Osteocyte (in vitro differentiated cells): ENCODE results near the gene GATD1. TPM values are rescaled to one million over a fixed set of nuclear protein-coding genes. Genes with fewer than 3 reads are reported as not detected.
A peak's percentile ranks its signal among the peaks of the same experiment; 100 is the strongest.

ENCODE experiments used
- DNase-seq: peaks from one replicate; pipeline ENCODE4 v3.0.0; 2021; ENCODE audit warnings: mixed read lengths; ENCODE audit not compliant: unreplicated experiment; ENCODE audit errors: extremely low spot score
- H3K27ac Mint-ChIP-seq: one replicate; pipeline ENCODE4 v1.8.0; 2021; ENCODE audit warnings: mild to moderate bottlenecking, mixed read lengths; ENCODE audit not compliant: unreplicated experiment
- H3K27me3 Mint-ChIP-seq: one replicate; pipeline ENCODE4 v1.8.0; 2021; ENCODE audit warnings: mixed read lengths; ENCODE audit not compliant: unreplicated experiment
- H3K36me3 Mint-ChIP-seq: one replicate; pipeline ENCODE4 v1.8.0; 2021; ENCODE audit warnings: mixed read lengths; ENCODE audit not compliant: unreplicated experiment
- H3K4me1 Mint-ChIP-seq: one replicate; pipeline ENCODE4 v1.8.0; 2021; ENCODE audit warnings: mixed read lengths; ENCODE audit not compliant: unreplicated experiment
- H3K4me3 Mint-ChIP-seq: one replicate; pipeline ENCODE4 v1.8.0; 2021; ENCODE audit warnings: mild to moderate bottlenecking, moderate library complexity, mixed read lengths; ENCODE audit not compliant: unreplicated experiment
- H3K9me3 Mint-ChIP-seq: one replicate; pipeline ENCODE4 v1.8.0; 2021; ENCODE audit warnings: mixed read lengths; ENCODE audit not compliant: unreplicated experiment
- total RNA-seq: library from RNA; stranded (reverse); gene quantifications from 2 replicates; pipeline ENCODE4 v1.2.1, GENCODE V29; 2021
- TF ChIP-seq, protein P1 (sequence below): fragments of 200-600 bp; sonication (generic); IDR thresholded peaks from 2 replicates; pipeline ENCODE4 v1.5.0; 2021; ENCODE audit warnings: antibody characterized with exemption, mild to moderate bottlenecking, moderate library complexity

The GATD1 gene
- total RNA-seq, 1 donor from 2014 or later: 79.1 TPM

DNA sequence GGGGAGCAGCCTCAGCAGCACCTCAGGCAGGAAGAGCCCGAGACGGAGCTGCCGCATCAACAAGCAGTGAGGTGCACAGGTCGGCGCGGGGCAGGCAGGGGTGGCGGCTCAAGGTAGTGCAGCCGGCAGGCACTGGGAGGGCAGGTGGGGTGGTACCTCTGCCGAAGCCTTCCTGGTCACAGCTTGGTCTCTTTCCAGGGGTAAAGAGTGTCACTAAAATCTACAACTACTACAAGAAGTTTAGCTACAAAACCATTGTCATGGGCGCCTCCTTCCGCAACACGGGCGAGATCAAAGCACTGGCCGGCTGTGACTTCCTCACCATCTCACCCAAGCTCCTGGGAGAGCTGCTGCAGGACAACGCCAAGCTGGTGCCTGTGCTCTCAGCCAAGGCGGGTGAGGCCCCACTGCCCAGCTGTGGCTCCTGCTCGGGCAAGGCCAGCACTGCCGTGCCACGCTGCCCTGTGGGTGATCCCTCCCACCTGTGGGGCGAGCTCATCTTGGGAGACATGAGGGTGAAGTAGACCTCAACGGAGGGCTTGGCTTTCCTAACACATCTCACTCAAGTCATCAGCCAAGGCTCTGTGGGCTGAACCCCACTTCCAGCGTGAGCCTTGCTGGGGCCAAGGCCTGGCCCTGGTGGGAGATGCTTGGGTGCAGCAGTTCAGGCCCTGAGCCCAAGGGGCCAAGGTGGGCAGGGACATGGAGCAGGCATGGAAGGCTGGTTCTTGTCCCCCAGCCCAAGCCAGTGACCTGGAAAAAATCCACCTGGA is 13.6 kb downstream of the GATD1 start:
- no peak for DNase-seq

GRCh38 chr11:763073-763463 is 14.2 kb downstream of the GATD1 start:
- TF ChIP-seq, protein P1, sequence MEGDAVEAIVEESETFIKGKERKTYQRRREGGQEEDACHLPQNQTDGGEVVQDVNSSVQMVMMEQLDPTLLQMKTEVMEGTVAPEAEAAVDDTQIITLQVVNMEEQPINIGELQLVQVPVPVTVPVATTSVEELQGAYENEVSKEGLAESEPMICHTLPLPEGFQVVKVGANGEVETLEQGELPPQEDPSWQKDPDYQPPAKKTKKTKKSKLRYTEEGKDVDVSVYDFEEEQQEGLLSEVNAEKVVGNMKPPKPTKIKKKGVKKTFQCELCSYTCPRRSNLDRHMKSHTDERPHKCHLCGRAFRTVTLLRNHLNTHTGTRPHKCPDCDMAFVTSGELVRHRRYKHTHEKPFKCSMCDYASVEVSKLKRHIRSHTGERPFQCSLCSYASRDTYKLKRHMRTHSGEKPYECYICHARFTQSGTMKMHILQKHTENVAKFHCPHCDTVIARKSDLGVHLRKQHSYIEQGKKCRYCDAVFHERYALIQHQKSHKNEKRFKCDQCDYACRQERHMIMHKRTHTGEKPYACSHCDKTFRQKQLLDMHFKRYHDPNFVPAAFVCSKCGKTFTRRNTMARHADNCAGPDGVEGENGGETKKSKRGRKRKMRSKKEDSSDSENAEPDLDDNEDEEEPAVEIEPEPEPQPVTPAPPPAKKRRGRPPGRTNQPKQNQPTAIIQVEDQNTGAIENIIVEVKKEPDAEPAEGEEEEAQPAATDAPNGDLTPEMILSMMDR: no peak
- no peak overlapping the region for H3K4me3 Mint-ChIP-seq
- peaks cover 7% of the 10 kb centered on the region for H3K4me1 Mint-ChIP-seq
- peaks cover 21% of the 10 kb centered on the region for H3K36me3 Mint-ChIP-seq
- no peaks in the 10 kb centered on the region for H3K27me3 Mint-ChIP-seq
- no peak for DNase-seq
- H3K27ac Mint-ChIP-seq: peak overlapping the region; percentile 29
- H3K9me3 Mint-ChIP-seq: no peaks in the 10 kb centered on the region

More for the DNA sequence above, 13.6 kb downstream of the GATD1 start:
- no peaks in the 10 kb centered on the region for H3K27me3 Mint-ChIP-seq
- no peaks in the 10 kb centered on the region for H3K9me3 Mint-ChIP-seq
- H3K4me3 Mint-ChIP-seq: no peak overlapping the region
- H3K36me3 Mint-ChIP-seq: peaks cover 19% of the 10 kb centered on the region
- no peak overlapping the region for H3K27ac Mint-ChIP-seq
- TF ChIP-seq, protein P1: no peak
- H3K4me1 Mint-ChIP-seq: peaks cover 7% of the 10 kb centered on the region

DNA sequence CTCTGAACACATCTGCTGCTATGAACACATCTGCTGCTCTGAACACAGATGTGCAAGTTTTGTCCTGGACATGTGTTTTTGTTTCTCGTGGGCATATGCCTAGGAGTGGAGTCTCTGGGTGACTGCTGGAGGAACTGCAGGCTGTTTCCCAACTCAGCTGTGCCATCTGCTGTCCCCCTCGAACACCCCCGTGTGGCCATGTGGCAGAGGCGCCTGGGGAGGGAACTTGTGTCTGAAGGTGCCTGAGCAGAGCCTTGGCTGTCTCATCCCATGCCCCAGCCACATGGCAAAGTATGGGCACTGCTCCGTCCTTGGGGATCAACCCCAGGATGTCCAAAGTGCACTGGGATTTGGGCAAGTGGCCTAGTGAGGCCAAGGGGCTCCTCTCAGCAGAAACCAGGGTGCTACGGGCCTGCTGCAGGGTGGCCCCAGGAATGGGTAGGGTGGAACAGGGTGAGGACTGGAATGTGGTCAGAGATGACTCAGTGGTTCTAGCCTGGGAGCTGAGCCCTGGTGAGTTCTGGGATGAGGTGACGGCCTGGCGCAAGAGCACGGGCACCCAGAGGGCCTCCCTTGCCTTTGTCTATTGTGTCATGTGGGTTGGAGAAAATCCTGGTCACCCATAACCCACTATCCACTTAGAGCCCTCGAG is 14.7 kb downstream of the GATD1 start:
- no peak for DNase-seq
- TF ChIP-seq, protein P1: no peak
- peaks cover 23% of the 10 kb centered on the region for H3K36me3 Mint-ChIP-seq
- H3K27ac Mint-ChIP-seq: peak overlapping the region; percentile 29
- peaks cover 7% of the 10 kb centered on the region for H3K4me1 Mint-ChIP-seq
- H3K4me3 Mint-ChIP-seq: no peak overlapping the region
- no peaks in the 10 kb centered on the region for H3K27me3 Mint-ChIP-seq
- no peaks in the 10 kb centered on the region for H3K9me3 Mint-ChIP-seq

GRCh38 chr11:761526-762108 is 15.7 kb downstream of the GATD1 start:
- Mint-ChIP-seq H3K27ac (no peak overlapping the region), H3K36me3 (peaks cover 30% of the 10 kb centered on the region), H3K27me3 (no peaks in the 10 kb centered on the region), H3K4me1 (peaks cover 7% of the 10 kb centered on the region), H3K9me3 (no peaks in the 10 kb centered on the region), H3K4me3 (no peak overlapping the region)
- no peak for DNase-seq
- TF ChIP-seq, protein P1: no peak

GRCh38 chr11:760236-760635 is 17.1 kb downstream of the GATD1 start:
- Mint-ChIP-seq H3K4me3 (no peak overlapping the region), H3K27me3 (no peaks in the 10 kb centered on the region), H3K9me3 (no peaks in the 10 kb centered on the region), H3K4me1 (peaks cover 7% of the 10 kb centered on the region), H3K27ac (no peak overlapping the region), H3K36me3 (peaks cover 28% of the 10 kb centered on the region)
- no peak for DNase-seq
- TF ChIP-seq, protein P1: no peak
